Activated naive CD4-positive, alpha-beta T cell treated with anti-CD3 and anti-CD28 coated beads, Interleukin-2, amount 50 U/mL, for 72 hours (primary cell): ENCODE data around the gene ABLIM2. TPM values are rescaled to one million over a fixed set of nuclear protein-coding genes. Genes with fewer than 3 reads are reported as not detected.

Source experiments
- ATAC-seq, 2 donors: fragments of 150-1000 bp; cut with Tn5 transposase; 2 replicates each; pipeline ENCODE4 v1.10.0; 2021; ENCODE audit warnings: mild to moderate bottlenecking in 2 of 2, moderate library complexity in 2 of 2
- DNase-seq, 2 donors: peaks; one replicate each; pipeline ENCODE4 v3.0.0; 2021 to 2022; ENCODE audit warnings: low spot score in 2 of 2
- H3K27ac Mint-ChIP-seq, 2 donors: one replicate each; pipeline ENCODE4 v1.8.0; 2022; ENCODE audit warnings: mild to moderate bottlenecking in 2 of 2, mixed read lengths in 2 of 2
- H3K36me3 Mint-ChIP-seq, 2 donors: one replicate each; pipeline ENCODE4 v1.8.0; 2022; ENCODE audit warnings: mixed read lengths in 2 of 2
- H3K9me3 Mint-ChIP-seq, 2 donors: one replicate each; pipeline ENCODE4 v1.8.0; 2022; ENCODE audit warnings: mixed read lengths in 2 of 2
- total RNA-seq, 2 donors: library from RNA; stranded (reverse); gene quantifications; one replicate each; pipeline ENCODE4 v1.2.3, GENCODE V29; 2022

The ABLIM2 gene
- total RNA-seq, 2 donors from 2014 or later = 0.27 to 0.41 TPM

- no peaks in the 10 kb centered on the region for H3K9me3 Mint-ChIP-seq
- no peak for ATAC-seq
- no peak for DNase-seq
- peak overlapping the region in 1 of 2 donors; percentile 86 for H3K27ac Mint-ChIP-seq
- H3K36me3 Mint-ChIP-seq = peaks cover 0 to 35% of the 10 kb centered on the region in 2 donors
Measured at GRCh38 chr4:7967063-7967440, 191.6 kb downstream of the ABLIM2 start.

GRCh38 chr4:7966281-7967062, 192.1 kb downstream of the ABLIM2 start:
- peaks cover 0 to 30% of the 10 kb centered on the region in 2 donors for H3K36me3 Mint-ChIP-seq
- H3K9me3 Mint-ChIP-seq = no peaks in the 10 kb centered on the region
- ATAC-seq (no peak), DNase-seq (no peak)
- H3K27ac Mint-ChIP-seq = peak overlapping the region in 1 of 2 donors; percentile 44

GRCh38 chr4:7964890-7965662, 193.5 kb downstream of the ABLIM2 start:
- Mint-ChIP-seq H3K36me3 (peaks cover 0 to 16% of the 10 kb centered on the region in 2 donors), H3K27ac (peak overlapping the region; percentile 59 to 75), H3K9me3 (no peaks in the 10 kb centered on the region)
- ATAC-seq = peak in 1 of 2 donors; percentile 9
- DNase-seq = peak in 1 of 2 donors; percentile 57

GRCh38 chr4:7964459-7964858, 194.2 kb downstream of the ABLIM2 start:
- peak overlapping the region; percentile 59 to 75 for H3K27ac Mint-ChIP-seq
- ATAC-seq = peak; percentile 9 to 15
- DNase-seq = no peak
- H3K9me3 Mint-ChIP-seq = no peaks in the 10 kb centered on the region
- H3K36me3 Mint-ChIP-seq = peaks cover 0 to 10% of the 10 kb centered on the region in 2 donors

GRCh38 chr4:7963691-7964090, 194.9 kb downstream of the ABLIM2 start:
- ATAC-seq = no peak
- Mint-ChIP-seq H3K9me3 (no peaks in the 10 kb centered on the region), H3K27ac (peak overlapping the region in 1 of 2 donors; percentile 75), H3K36me3 (peaks cover 0 to 10% of the 10 kb centered on the region in 2 donors)
- no peak for DNase-seq

GRCh38 chr4:7962609-7963508, 195.8 kb downstream of the ABLIM2 start:
- peaks cover 0 to 5% of the 10 kb centered on the region in 2 donors for H3K36me3 Mint-ChIP-seq
- no peaks in the 10 kb centered on the region for H3K9me3 Mint-ChIP-seq
- H3K27ac Mint-ChIP-seq = peak overlapping the region in 1 of 2 donors; percentile 74
- DNase-seq (no peak), ATAC-seq (no peak)

- no peaks in the 10 kb centered on the region for H3K9me3 Mint-ChIP-seq
- peak; percentile 87 to 88 for ATAC-seq
- peaks cover 0 to 5% of the 10 kb centered on the region in 2 donors for H3K36me3 Mint-ChIP-seq
- peak overlapping the region; percentile 69 to 90 for H3K27ac Mint-ChIP-seq
- peak; percentile 80 to 83 for DNase-seq
Measured at GRCh38 chr4:7960790-7961655, 197.6 kb downstream of the ABLIM2 start.

- no peak for DNase-seq
- peaks cover 0 to 5% of the 10 kb centered on the region in 2 donors for H3K36me3 Mint-ChIP-seq
Measured at GRCh38 chr4:7960017-7960789, 198.4 kb downstream of the ABLIM2 start.

GRCh38 chr4:7959078-7959477, 199.5 kb downstream of the ABLIM2 start:
- Mint-ChIP-seq H3K27ac (peak overlapping the region in 1 of 2 donors; percentile 30), H3K9me3 (no peaks in the 10 kb centered on the region), H3K36me3 (peaks cover 0 to 5% of the 10 kb centered on the region in 2 donors)
- DNase-seq = no peak
- no peak for ATAC-seq

More at GRCh38 chr4:7960017-7960789, 198.4 kb downstream of the ABLIM2 start:
- peak; percentile 42 to 62 for ATAC-seq
- no peaks in the 10 kb centered on the region for H3K9me3 Mint-ChIP-seq
- peak overlapping the region; percentile 69 to 90 for H3K27ac Mint-ChIP-seq

- peaks cover 0 to 6% of the 10 kb centered on the region in 2 donors for H3K9me3 Mint-ChIP-seq
- no peak overlapping the region for H3K27ac Mint-ChIP-seq
- peaks cover 7 to 8% of the 10 kb centered on the region in 2 donors for H3K36me3 Mint-ChIP-seq
- ATAC-seq (no peak), DNase-seq (no peak)
Measured at GRCh38 chr4:7956934-7957656, 201.5 kb downstream of the ABLIM2 start.

GRCh38 chr4:7956270-7956808, 202.3 kb downstream of the ABLIM2 start:
- no peak for DNase-seq
- no peak for ATAC-seq
- Mint-ChIP-seq H3K27ac (no peak overlapping the region), H3K9me3 (peaks cover under 1 to 6% of the 10 kb centered on the region in 2 donors), H3K36me3 (peaks cover 15% of the 10 kb centered on the region in 2 donors)

GRCh38 chr4:7955393-7955792, 203.2 kb downstream of the ABLIM2 start:
- no peak for DNase-seq
- Mint-ChIP-seq H3K27ac (no peak overlapping the region), H3K9me3 (peaks cover 6 to 10% of the 10 kb centered on the region in 2 donors), H3K36me3 (peaks cover 17 to 25% of the 10 kb centered on the region in 2 donors)
- ATAC-seq = no peak

- DNase-seq = no peak
- Mint-ChIP-seq H3K36me3 (peaks cover 17 to 27% of the 10 kb centered on the region in 2 donors), H3K27ac (no peak overlapping the region), H3K9me3 (peaks cover 6 to 10% of the 10 kb centered on the region in 2 donors)
- no peak for ATAC-seq
Measured at GRCh38 chr4:7952615-7953014, 206.0 kb downstream of the ABLIM2 start.
